ENCODE results near the gene RPL36AL. TPM values are rescaled to one million over a fixed set of nuclear protein-coding genes. Genes with fewer than 3 reads are reported as not detected.

Gene RPL36AL
- 250 and 268 TPM in 2 replicates for total RNA-seq

DNA sequence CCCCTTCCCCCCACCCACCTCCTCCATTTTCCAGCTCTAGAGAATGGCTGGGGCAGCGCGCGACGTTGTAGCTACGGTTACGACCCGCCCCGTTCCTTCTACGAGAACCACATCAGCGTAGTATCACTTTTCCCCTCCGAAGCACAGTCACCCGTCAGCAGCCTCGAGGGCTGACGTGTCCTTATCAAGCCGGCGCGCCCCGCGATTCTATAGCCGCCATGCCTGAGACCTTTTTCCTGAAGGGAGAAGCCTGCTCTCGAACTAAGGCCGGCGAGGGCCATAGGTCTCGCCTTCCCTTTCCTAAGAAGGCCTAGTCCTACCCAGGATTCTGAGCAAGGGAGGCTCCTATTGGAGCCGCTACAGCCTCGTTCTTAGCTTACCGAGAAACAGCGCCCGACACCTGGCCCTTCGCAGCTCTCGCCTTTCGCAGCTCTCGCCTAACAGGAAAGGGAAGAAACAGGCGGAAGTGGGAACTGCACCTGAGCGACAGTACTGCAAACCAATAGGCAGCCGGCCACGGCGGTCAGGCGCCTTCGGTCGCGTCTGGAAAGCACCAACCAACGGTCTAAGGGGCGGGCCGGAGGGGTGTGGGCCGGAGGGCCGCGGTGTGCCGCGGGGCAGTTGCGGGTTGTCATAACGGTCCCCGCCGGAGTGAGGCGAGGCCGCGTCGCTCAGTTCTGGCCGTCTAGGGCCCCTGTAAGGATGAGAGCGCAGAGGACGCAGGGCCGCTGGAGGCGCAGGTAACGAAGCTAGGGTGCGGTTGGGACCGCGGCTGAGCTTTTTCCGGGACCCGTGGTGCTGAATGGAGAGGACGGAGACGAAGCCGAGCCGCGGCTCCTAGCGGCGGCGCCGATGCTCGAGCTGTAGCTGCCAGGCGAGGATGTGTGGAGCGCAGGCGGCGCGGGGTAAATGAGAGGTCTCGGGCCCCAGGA is at the start of gene RPL36AL, which contains the start of gene MGAT2:
Gene RPL36AL (minus strand): TSS at position 445 of the 932 bp plus-strand sequence. CDS start 1,522 bp downstream, outside the sequence.
Gene MGAT2 (plus strand): TSS at position 618 of the 932 bp plus-strand sequence. CDS start 470 bp downstream, outside the sequence.

DNA sequence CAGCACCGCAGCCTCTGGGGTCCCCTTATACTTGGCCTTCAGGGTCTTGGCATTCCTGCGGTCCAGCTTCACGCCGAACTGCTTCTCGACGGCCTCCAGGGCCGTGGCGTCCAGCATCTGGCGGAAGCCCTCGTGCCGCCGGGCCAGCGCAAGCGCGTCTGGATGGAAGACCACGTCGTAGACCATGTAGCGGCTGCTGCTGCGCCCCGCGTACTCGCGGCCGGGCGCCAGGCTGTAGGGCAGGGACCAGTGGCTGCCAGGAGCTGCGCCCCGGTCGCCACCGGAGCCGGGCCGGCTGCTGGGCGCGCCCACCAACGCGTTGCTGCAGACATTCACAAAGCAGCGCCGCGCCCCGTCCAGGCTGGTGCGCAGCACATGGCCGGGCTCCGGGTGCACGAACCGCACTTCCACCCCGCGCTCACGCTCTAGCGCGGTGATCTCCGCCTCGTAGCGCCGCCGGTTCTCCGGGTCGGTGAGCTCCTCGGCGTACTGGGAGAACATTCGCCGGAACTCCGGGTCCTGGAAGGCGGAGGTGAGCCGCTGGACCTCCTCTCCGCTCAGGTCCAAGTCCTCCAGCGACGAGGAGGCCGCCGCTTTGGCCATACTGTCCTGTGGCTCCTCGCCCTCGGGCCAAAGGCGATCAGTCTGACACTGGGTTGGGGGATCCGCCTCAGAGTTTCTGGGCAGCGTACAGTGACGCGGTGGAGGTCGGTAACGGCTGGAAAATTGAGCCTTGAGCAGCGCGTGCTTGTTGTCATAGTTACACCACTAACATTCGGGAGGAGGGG is 14.3 kb upstream of the RPL36AL start, which contains the start of gene DNAAF2:
Gene DNAAF2 (minus strand): TSS at position 698 of the 788 bp plus-strand sequence. CDS start 95 bp downstream, at position 603.

DNA sequence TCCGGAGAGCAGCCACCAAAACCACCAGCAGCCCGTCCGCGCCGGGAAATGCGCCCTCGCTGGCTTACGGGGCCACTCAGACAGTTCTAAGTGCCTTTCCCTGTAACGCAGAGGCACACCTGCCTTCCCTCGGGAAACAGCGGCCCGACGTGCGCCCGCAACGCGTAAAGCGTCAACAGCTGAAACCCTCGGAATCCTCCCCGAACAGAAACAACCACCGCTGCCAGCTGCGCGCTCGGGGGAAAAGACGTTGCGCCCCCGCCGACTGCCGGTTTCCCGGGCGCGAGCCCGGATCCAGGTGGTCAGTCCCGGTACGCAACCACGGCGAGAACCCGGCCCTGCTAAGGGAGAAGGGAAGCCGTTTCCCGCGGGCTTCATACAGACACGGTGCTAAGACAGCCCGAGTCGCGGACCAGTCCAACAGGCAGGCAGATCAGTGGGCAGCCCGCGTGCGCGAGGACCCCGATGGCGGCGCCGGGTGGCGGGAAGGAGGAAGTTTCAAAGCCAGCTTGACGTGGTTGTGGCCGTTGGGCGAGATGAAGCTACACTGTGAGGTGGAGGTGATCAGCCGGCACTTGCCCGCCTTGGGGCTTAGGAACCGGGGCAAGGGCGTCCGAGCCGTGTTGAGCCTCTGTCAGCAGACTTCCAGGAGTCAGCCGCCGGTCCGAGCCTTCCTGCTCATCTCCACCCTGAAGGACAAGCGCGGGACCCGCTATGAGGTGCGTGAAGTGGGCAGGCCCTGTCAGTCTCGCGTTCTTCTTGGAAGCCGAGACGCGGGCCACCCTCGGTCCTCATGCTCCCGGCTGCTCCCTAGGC is 21.7 kb downstream of the RPL36AL start, which contains the start of gene LRR1:
Gene LRR1 (plus strand): TSS at position 456 of the 816 bp plus-strand sequence. CDS start 81 bp downstream, at position 537.

DNA sequence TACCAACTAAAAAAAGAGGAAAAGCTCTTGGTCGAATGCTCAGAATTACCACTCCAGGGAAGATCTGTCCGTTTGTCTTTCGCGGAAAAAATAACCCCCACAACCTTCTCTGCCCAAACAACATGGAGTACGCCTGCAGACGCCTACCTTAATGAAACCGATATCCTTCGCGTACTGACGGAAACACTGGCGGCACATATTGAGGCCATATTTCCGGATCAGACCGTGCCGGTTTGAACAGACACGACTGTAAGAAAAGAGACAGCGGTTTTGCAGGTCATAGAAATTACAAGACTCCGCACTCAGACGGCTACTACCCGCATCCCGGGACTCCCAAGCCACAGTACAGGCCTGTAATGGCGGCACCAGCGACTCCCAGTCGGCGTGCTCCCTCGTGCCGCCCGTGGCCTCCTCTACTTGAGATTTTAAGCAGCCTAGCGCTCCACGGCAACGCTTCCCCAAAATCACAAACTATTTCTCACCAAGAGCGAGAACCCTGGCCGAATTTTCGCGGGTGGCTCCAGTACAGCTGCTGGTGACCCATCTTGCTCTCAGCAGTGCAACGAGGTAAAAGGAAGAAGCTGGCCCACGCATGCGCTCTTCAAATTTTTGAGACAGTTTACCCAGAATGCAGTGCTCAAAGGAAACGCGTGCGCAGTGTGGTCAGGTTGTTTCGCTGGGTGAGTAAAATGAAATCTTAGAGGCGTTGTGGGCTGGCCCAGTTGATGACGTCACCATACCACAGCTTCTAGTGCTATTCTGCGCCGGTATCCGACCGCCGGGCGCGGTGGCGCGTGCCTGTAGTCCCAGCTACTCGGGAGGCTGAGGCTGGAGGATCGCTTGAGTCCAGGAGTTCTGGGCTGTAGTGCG is 34.4 kb downstream of the RPL36AL start, which contains the start of gene RPS29:
Gene RPS29 (minus strand): TSS at position 578 of the 870 bp plus-strand sequence. CDS start 34 bp downstream, at position 544.

Other genes with a start within 250 kb of the RPL36AL start
- 2,980 and 6,428 TPM in 2 replicates for gene RPS29, start 34.2 kb downstream of the RPL36AL start, total RNA-seq
- 8.1 and 8.2 TPM in 2 replicates for gene LRR1, start 21.7 kb downstream of the RPL36AL start, total RNA-seq
- 51.3 and 52.2 TPM in 2 replicates for gene MGAT2, start 173 bp upstream of the RPL36AL start, total RNA-seq
- 15.9 and 16.8 TPM in 2 replicates for gene DNAAF2, start 14.6 kb upstream of the RPL36AL start, total RNA-seq
- gene POLE2, start 67.6 kb upstream of the RPL36AL start, total RNA-seq = 2.3 and 4.8 TPM in 2 replicates
- gene KLHDC1, start 72.5 kb upstream of the RPL36AL start, total RNA-seq = 0.43 and 0.72 TPM in 2 replicates
- 44.3 and 76.1 TPM in 2 replicates for gene KLHDC2, start 147.5 kb upstream of the RPL36AL start, total RNA-seq
- gene NEMF, start 232.2 kb upstream of the RPL36AL start, total RNA-seq = 36.4 and 55.2 TPM in 2 replicates